Measurements from ENCODE around the gene AMELX. TPM values are rescaled to one million over a fixed set of nuclear protein-coding genes. Genes with fewer than 3 reads are reported as not detected.

AMELX gene
- total RNA-seq, 2 donors from 2014 or later, result not detected

GRCh38 chrX:11346121-11346682, 53.0 kb downstream of the AMELX start:
- no peak for DNase-seq
- Mint-ChIP-seq H3K4me3 (no peak overlapping the region), H3K36me3 (ENCODE audit: low read depth) (no peaks in the 10 kb centered on the region), H3K9me3 (peaks cover 17% of the 10 kb centered on the region), H3K27ac (no peak overlapping the region), H3K27me3 (ENCODE audit: insufficient read depth) (no peaks in the 10 kb centered on the region), H3K4me1 (no peaks in the 10 kb centered on the region)
- H3K4me3 ChIP-seq (ENCODE audit: low read length), result no peak overlapping the region
- TF ChIP-seq, protein P1, sequence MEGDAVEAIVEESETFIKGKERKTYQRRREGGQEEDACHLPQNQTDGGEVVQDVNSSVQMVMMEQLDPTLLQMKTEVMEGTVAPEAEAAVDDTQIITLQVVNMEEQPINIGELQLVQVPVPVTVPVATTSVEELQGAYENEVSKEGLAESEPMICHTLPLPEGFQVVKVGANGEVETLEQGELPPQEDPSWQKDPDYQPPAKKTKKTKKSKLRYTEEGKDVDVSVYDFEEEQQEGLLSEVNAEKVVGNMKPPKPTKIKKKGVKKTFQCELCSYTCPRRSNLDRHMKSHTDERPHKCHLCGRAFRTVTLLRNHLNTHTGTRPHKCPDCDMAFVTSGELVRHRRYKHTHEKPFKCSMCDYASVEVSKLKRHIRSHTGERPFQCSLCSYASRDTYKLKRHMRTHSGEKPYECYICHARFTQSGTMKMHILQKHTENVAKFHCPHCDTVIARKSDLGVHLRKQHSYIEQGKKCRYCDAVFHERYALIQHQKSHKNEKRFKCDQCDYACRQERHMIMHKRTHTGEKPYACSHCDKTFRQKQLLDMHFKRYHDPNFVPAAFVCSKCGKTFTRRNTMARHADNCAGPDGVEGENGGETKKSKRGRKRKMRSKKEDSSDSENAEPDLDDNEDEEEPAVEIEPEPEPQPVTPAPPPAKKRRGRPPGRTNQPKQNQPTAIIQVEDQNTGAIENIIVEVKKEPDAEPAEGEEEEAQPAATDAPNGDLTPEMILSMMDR (conservative IDR thresholded peaks at IDR 0.05), result no peak
- H3K27ac ChIP-seq (ENCODE audit: low read depth, low read length), result no peak overlapping the region
- H3K9ac ChIP-seq (ENCODE audit: extremely low read depth, low read length, poor library complexity, severe bottlenecking), result no peak overlapping the region
- no peaks in the 10 kb centered on the region for H3K27me3 ChIP-seq (ENCODE audit: control insufficient read depth, insufficient read depth, low read length, poor library complexity, severe bottlenecking)
- 85% methylated on average over 2 of the region's 2 CpGs; no CpG with 5 or more reads in 1 of the 2 experiments for WGBS, 2 experiments (ENCODE audit: insufficient coverage in 1 of 2, insufficient read length in 1 of 2)
- H3K36me3 ChIP-seq (ENCODE audit: control insufficient read depth, insufficient read depth, low read length), result no peaks in the 10 kb centered on the region
- no peaks in the 10 kb centered on the region for H3K9me3 ChIP-seq (ENCODE audit: control insufficient read depth, low read length)
- H3K4me1 ChIP-seq (ENCODE audit: control insufficient read depth, insufficient read depth, low read length), result no peaks in the 10 kb centered on the region

DNA sequence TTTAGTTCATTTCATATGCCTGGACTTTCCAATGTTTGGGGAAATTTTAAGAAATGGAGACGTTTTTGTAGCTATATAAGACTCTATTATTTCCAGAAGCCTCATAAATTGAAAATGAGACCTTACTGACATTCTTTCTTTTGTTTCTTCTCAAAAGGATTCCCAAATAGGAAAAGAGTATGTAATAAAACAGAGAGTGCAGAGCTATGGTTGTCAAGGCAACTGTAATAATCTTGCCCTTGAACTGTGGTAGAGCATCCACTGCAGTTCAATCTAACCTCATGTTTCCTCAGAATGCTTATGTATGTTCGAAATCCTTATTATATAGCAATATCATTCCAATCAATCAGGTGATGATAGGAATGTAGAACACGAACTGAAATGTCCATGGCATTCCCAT, 54.1 kb downstream of the AMELX start:
- Histone ChIP-seq H3K4me1 (ENCODE audit: control insufficient read depth, insufficient read depth, low read length) (no peaks in the 10 kb centered on the region), H3K36me3 (ENCODE audit: control insufficient read depth, insufficient read depth, low read length) (no peaks in the 10 kb centered on the region), H3K27me3 (ENCODE audit: control insufficient read depth, insufficient read depth, low read length, poor library complexity, severe bottlenecking) (no peaks in the 10 kb centered on the region), H3K4me3 (ENCODE audit: low read length) (no peak overlapping the region), H3K9ac (ENCODE audit: extremely low read depth, low read length, poor library complexity, severe bottlenecking) (no peak overlapping the region), H3K27ac (ENCODE audit: low read depth, low read length) (no peak overlapping the region), H3K9me3 (ENCODE audit: control insufficient read depth, low read length) (no peaks in the 10 kb centered on the region)
- Mint-ChIP-seq H3K27ac (no peak overlapping the region), H3K27me3 (ENCODE audit: insufficient read depth) (no peaks in the 10 kb centered on the region), H3K9me3 (peaks cover 17% of the 10 kb centered on the region), H3K4me1 (no peaks in the 10 kb centered on the region), H3K36me3 (ENCODE audit: low read depth) (no peaks in the 10 kb centered on the region), H3K4me3 (no peak overlapping the region)
- 95% methylated on average over 2 of the region's 3 CpGs; no CpG with 5 or more reads in 1 of the 2 experiments for WGBS, 2 experiments (ENCODE audit: insufficient coverage in 1 of 2, insufficient read length in 1 of 2)
- TF ChIP-seq, protein P1 (conservative IDR thresholded peaks at IDR 0.05), result no peak
- DNase-seq, result no peak

DNA sequence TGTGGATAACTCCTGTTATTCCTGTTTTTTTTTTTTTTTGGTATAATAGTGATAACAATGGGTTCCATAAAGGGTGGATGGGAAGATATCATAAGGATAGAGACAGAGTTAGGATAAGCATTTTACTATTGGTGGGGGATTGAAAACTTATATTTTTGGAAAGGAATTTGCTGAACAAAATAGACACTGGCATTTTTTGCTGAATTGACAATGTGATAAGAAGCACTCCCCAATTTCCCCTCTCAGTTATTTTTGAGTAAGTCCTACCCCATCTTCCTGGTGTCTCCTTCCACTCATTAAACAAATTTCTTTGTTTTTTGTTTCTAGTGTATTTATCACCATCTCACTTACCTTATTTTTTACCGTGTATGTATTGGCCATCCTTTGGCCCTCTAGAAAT, 55.8 kb downstream of the AMELX start:
- Mint-ChIP-seq H3K36me3 (ENCODE audit: low read depth) (no peaks in the 10 kb centered on the region), H3K27ac (no peak overlapping the region), H3K4me3 (no peak overlapping the region), H3K9me3 (peaks cover 13% of the 10 kb centered on the region), H3K4me1 (no peaks in the 10 kb centered on the region), H3K27me3 (ENCODE audit: insufficient read depth) (no peaks in the 10 kb centered on the region)
- Histone ChIP-seq H3K27me3 (ENCODE audit: control insufficient read depth, insufficient read depth, low read length, poor library complexity, severe bottlenecking) (no peaks in the 10 kb centered on the region), H3K9me3 (ENCODE audit: control insufficient read depth, low read length) (no peaks in the 10 kb centered on the region), H3K4me3 (ENCODE audit: low read length) (no peak overlapping the region), H3K4me1 (ENCODE audit: control insufficient read depth, insufficient read depth, low read length) (no peaks in the 10 kb centered on the region), H3K36me3 (ENCODE audit: control insufficient read depth, insufficient read depth, low read length) (no peaks in the 10 kb centered on the region), H3K27ac (ENCODE audit: low read depth, low read length) (no peak overlapping the region), H3K9ac (ENCODE audit: extremely low read depth, low read length, poor library complexity, severe bottlenecking) (no peak overlapping the region)
- TF ChIP-seq, protein P1 (conservative IDR thresholded peaks at IDR 0.05), result no peak
- WGBS, 2 experiments (ENCODE audit: insufficient coverage in 1 of 2, insufficient read length in 1 of 2), result 100% methylated on average over 1 of the region's 1 CpG; no CpG with 5 or more reads in 1 of the 2 experiments
- DNase-seq, result no peak

All from endodermal cell (in vitro differentiated cells).